Right forelimb (tissue), 1 donor: Measurements from ENCODE around the gene NTN3.
A peak's percentile ranks its signal among the peaks of the same experiment; 100 is the strongest.
"Not testable (repeated sequence)": the region's sequence is repeated elsewhere in the genome, so short reads cannot be mapped to it uniquely, and the experiment has no call there.

Source experiments
- DNase-seq: peaks from one replicate; pipeline ENCODE4 v3.0.0-alpha.2; 2018

NTN3 gene

DNA sequence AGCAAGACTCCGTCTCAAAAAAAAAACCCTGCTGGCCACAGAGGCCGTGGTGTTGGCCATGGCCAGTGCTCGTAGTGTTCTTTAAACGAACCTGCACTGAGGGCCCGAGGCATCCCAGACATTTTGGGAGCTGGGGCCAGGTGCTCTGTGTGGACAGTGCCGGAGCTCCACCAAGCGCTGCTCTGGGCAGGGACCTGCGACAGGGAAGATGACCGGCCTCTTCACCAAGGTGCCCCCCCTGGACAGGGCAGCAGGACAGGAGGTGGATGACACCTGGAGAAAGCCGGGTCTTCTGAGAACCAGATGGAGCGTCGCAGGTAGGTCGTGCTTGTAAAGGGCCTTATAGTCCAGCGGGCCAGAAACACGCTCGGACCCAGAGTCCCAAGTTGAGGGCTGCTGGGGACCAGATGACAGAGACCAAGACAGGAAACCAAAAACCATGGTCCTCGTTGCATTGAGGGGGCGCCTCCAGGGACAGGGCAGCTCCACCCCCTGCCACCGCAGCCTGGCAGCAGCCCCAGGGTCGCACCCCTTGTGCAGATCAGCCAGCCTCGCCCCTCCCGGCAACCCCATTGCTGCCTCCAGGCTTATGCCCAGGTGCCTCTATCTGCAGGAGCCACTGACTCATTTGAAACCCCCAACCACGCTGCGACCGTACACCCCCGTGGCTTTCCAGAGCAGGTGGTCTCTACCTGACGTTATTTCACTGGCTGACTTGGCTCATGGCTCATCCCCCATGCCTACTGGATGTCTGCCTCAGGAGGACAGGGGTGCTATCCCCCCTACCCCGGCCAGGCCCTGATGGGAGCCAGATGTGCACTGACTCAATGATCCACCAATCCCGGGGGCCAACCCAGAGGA lies 4.2 kb upstream of the NTN3 start:
- no peak for DNase-seq

GRCh38 chr16:2467528-2468232 lies 3.4 kb upstream of the NTN3 start:
- peak; percentile 89 for DNase-seq

DNA sequence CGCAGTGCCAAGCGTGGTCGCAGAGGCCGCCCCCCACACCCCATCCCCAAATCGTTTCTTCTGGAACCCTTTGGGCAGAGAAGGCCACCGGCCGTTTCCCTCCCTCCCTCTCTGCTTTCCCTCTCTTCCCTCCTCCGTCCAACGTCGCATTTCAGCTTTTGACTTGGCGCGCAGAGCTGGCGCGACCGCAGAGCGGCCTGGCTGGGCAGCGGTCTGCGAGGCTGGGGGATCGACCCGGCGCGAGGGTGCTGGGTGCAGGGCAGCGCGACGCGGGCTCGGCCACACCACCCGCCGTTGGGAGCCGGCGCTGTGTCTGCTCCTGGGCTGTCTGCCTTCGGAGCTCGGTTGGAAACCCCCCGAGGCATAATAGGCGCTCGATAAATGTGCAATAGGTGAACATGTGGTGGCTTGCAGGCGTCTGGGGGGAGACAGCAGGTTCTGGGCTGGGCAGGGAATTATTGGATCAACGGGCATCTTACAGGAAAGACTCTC lies 2.8 kb upstream of the NTN3 start:
- DNase-seq, result peak; percentile 72

- no peak for DNase-seq
These were observed 2.2 kb upstream of the NTN3 start for GRCh38 chr16:2468725-2469398.

- DNase-seq, result no peak
These were observed 1.5 kb upstream of the NTN3 start for GRCh38 chr16:2469399-2470233.

DNA sequence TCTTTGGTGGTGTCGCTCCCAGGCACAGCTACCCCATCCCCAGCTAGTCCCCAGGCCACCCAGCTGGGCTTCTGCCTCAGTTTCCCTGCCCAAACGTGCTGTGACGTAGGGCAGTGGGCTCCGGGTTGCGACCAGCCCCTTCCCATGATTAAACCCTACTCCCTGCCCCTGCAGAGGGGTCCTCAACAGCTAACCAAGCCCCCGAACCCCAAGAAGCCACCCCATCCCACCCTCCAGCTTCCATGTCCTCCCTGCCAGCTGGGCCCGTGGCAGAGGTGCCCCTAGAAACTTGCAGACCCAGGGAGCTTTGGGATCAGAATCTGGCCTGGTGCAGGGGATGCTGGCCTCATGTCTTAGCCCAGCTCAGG lies 879 bp upstream of the NTN3 start:
- no peak for DNase-seq

GRCh38 chr16:2470603-2471015 lies 488 bp upstream of the NTN3 start:
- DNase-seq, result no peak

- no peak for DNase-seq
These were observed 773 bp downstream of the NTN3 start for GRCh38 chr16:2471653-2472487.

- DNase-seq, result no peak
These were observed 1.4 kb downstream of the NTN3 start for GRCh38 chr16:2472488-2472864.

- DNase-seq, result no peak
These were observed 1.9 kb downstream of the NTN3 start for GRCh38 chr16:2472885-2473445.

DNA sequence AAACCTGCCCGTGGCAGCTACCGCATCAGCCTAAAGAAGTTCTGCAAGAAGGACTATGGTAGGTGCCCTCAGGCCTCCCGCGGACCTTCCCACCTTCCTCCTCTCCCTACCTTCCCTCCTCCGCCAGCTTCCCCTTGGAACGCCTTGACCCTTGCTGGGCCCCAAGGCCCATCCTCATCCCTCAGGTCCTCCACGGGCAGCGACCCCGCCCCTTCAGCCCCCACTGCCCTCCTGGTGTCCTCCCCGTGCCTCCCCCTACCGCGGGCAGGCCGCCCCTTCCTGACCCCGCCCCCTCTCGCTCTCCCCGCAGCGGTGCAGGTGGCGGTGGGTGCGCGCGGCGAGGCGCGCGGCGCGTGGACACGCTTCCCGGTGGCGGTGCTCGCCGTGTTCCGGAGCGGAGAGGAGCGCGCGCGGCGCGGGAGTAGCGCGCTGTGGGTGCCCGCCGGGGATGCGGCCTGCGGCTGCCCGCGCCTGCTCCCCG lies 2.4 kb downstream of the NTN3 start:
- DNase-seq, result no peak

DNA sequence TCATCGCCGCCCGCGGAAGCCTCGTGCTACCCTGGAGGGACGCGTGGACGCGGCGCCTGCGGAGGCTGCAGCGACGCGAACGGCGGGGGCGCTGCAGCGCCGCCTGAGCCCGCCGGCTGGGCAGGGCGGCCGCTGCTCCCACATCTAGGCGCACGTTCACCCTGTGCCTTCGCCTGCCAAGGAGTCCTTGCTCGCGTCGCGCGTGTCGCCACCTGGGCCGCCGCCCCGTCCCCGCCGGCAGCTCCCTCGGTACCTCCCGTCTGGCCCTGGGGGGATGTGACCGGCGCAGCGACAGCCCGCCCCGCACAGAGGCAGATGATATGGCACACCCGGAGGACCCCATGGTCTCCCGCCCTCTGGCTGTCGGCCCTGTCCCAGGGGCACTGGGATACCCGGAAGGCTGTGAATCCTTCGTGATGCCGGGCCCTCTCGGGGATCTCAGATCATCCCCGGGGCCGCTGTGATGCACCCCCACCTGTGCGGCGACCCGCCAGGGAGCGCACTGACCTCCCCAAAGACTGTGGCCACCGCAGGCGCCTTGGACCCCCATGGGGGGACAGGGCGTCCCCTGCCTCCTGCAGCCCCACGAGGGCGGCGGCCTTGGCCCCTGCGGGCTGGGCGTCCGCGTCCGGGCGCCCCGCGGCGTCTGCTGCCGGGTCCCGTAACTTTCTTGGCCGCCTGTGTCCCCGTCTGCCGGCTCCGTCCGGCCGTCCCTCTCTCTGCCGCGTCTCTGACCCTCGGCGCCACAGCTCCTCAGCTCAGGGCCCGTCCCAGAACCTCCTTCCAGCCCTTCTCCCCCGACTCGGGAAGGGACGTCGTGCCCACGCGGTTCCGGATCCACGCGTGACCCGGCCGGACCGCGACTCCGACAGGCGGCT lies 3.1 kb downstream of the NTN3 start:
- peak; percentile 66 for DNase-seq

DNA sequence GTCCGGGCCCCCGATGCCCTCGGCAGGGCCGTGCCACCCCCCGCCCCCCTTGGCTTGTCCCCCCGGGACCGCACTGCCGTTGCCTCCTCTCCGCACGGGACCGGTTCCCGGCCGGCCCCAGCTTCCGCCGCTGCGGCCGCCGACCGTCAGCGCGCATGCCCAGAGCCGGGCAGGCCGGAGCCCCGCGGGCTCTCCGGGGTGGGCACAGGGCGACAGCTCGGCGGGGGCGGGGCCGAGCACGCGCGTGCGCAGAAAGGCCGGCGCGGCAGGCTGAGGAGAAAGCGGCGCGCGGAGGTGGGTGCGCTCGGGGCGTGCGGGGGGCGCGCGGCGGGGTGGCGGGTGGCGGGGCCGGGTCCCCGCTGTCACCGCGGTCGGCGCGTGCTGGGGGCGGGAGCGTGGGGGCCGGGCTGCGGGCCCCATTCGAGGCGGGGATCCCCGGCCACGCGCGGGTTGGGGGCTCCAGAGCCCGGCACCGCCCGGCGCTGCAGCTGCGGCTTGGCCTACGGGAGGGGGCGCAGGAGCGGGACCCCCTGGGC lies 3.8 kb downstream of the NTN3 start, which contains the start of gene TBC1D24:
Gene TBC1D24 (plus strand): TSS at position 251 of the 536 bp plus-strand sequence. CDS start 21,022 bp downstream, outside the sequence.
- peak; percentile 92 for DNase-seq

DNA sequence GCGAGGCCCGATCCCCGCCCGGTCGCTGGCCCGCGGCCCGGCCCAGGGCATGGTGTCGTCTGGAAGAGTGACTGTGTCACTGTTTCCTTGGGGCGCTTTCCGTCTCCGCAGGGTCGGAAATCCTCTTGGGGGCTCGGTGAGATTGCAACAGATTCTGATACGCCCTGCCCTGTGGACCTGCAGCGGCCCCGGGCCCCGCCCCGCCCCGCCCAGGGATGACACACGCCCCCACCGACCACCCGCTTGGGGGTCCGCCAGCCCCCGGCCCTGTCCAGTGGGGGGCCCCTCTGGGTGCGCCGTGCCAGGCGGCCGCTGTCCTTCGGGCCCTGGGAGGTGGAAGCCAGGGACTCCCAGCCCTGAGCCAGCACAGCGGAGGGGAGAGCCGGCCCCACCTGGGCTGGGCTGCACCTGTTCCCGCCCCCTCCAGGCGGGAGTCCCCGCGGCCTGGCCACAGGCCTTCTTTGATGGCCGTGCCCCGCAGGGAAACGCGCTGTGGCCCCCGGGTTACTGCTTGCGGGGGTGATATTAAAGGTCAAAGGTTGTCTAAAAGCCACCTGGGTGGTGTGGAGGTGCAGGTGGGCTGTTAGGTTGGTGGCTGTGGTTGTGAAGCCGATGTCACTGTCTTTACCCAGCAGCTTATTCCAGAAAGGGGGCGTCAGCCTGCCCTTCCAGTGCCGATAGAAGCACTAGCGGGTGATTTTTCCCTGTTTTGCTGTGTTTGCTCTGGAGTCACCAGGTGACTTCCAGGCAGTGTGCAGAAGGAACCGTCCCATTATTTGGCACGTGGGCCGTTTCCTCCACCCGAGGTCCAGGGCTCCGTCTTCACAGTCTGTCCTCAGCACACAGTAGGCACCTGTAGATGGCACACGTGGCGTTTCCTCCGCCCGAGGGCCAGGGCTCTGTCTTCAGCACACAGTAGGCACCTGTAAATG lies 4.6 kb downstream of the NTN3 start:
- no peak for DNase-seq

GRCh38 chr16:2476345-2476720 lies 5.2 kb downstream of the NTN3 start:
- DNase-seq, result no peak

- DNase-seq, result no peak
These were observed 5.6 kb downstream of the NTN3 start for GRCh38 chr16:2476741-2477140.

- DNase-seq, result no peak
These were observed 6.2 kb downstream of the NTN3 start for GRCh38 chr16:2477327-2477726.

DNA sequence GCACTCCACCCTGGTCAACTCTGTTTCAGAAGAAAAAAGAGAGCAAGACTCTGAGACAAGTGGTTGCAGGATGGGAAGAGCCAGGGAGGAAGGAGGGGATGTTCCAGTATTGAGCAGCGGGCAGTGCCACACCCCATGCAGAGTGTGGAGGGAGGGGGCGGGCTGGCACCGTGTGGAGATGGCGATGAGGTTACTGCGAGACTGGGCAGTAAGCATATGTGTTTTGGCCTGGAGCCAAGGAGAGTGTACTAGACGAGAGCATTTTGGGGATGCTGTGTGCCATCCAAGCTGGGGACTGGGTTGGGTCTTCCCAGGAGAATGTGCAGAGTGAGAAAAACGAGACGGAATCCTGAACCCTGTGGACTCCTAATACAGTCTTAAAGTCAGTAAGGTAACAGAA lies 7.2 kb downstream of the NTN3 start:
- no peak for DNase-seq

GRCh38 chr16:2479996-2480395 lies 8.9 kb downstream of the NTN3 start:
- not testable (repeated sequence) for DNase-seq
